CD4-positive, alpha-beta T cell (primary cell): ENCODE data around the gene MEI1. TPM values are rescaled to one million over a fixed set of nuclear protein-coding genes. Genes with fewer than 3 reads are reported as not detected.

ENCODE experiments used
- ATAC-seq: fragments of 200-7000 bp; cut with Tn5 transposase; one replicate; pipeline ENCODE4 v1.10.0; 2022; ENCODE audit warnings: mild to moderate bottlenecking; ENCODE audit not compliant: poor library complexity
- CTCF ChIA-PET: fragments of 350-600 bp; sonication (Branson Sonifier 250); formaldehyde crosslinking; loops from one replicate; lab custom pipeline; 2021; ENCODE audit warnings: antibody characterized with exemption, inconsistent platforms; lab: Charles Lee
- POLR2A ChIA-PET: fragments of 350-600 bp; sonication (Branson Sonifier 250); formaldehyde crosslinking; loops from one replicate; lab custom pipeline; 2021; ENCODE audit warnings: antibody characterized with exemption, inconsistent platforms; lab: Charles Lee
- DNase-seq, 14 experiments: peaks; one replicate each; pipeline ENCODE4 v3.0.0-alpha.2; 2013 to 2020; ENCODE audit warnings: mixed read lengths in 2 of 14
- H3K27ac ChIP-seq, 2 donors: one replicate each; pipeline versions ENCODE4 v1.5.1 to v1.7.0; 2013; ENCODE audit warnings: low read length in 2 of 2, low read depth in 1 of 2, mild to moderate bottlenecking in 1 of 2
- H3K27me3 ChIP-seq, 2 experiments: 1 replicate in 1 of 2; 2 replicates in 1 of 2; pipeline versions ENCODE4 v1.6.1 to v1.7.0; 2013; ENCODE audit warnings: low read length in 2 of 2, control low read depth in 1 of 2, mild to moderate bottlenecking in 1 of 2, moderate library complexity in 1 of 2; ENCODE audit not compliant: insufficient read depth in 2 of 2, control insufficient read depth in 1 of 2
- H3K36me3 ChIP-seq: one replicate; pipeline ENCODE4 v1.6.1; 2013; ENCODE audit warnings: low read length, control low read depth; ENCODE audit not compliant: insufficient read depth
- H3K4me1 ChIP-seq: one replicate; pipeline ENCODE4 v1.6.1; 2013; ENCODE audit warnings: low read length, control low read depth; ENCODE audit not compliant: insufficient read depth
- H3K4me3 ChIP-seq: one replicate; pipeline ENCODE4 v1.5.1; 2013; ENCODE audit warnings: mild to moderate bottlenecking, low read length, moderate library complexity
- H3K9me3 ChIP-seq, 2 experiments: 1 replicate in 1 of 2; 2 replicates in 1 of 2; pipeline versions ENCODE4 v1.6.1 to v1.7.0; 2013; ENCODE audit warnings: low read length in 2 of 2, mild to moderate bottlenecking in 2 of 2, control low read depth in 1 of 2, moderate library complexity in 1 of 2; ENCODE audit not compliant: control insufficient read depth in 1 of 2, insufficient read depth in 1 of 2
- H3K27ac Mint-ChIP-seq: one replicate; pipeline ENCODE4 v1.8.0; 2020; ENCODE audit warnings: mixed read lengths
- H3K27me3 Mint-ChIP-seq: one replicate; pipeline ENCODE4 v1.8.0; 2021; ENCODE audit warnings: mixed read lengths
- H3K36me3 Mint-ChIP-seq: one replicate; pipeline ENCODE4 v1.8.0; 2021; ENCODE audit warnings: low read depth, mixed read lengths
- H3K4me1 Mint-ChIP-seq: one replicate; pipeline ENCODE4 v1.8.0; 2021; ENCODE audit warnings: low read depth, mixed read lengths
- H3K4me3 Mint-ChIP-seq: one replicate; pipeline ENCODE4 v1.8.0; 2020; ENCODE audit warnings: mild to moderate bottlenecking, mixed read lengths
- H3K9me3 Mint-ChIP-seq: one replicate; pipeline ENCODE4 v1.8.0; 2020; ENCODE audit warnings: mixed read lengths
- CTCF ChIP-seq: fragments of 200-600 bp; IDR thresholded peaks from one replicate; pipeline ENCODE4 v1.8.0; 2022; ENCODE audit warnings: antibody characterized with exemption, mild to moderate bottlenecking
- intact Hi-C, 2 experiments: fragments of 100-400 bp; cut with DNase I in 1 of 2; cut with micrococcal nuclease in 1 of 2; formaldehyde crosslinking; loops; one replicate each; pipeline versions ENCODE4 v1.15.1 to v1.9.0; 2023 to 2025; cut with DNase I, micrococcal nuclease
- total RNA-seq, 174 experiments: library from RNA in 2 of 174; stranded (reverse) in 2 of 174; gene quantifications; one replicate each; pipeline ENCODE4 v1.2.3 and lab custom pipeline; 2021 to 2026

MEI1 gene
- total RNA-seq, 2 experiments from 2014 or later: 64.4 to 81.0 TPM

GRCh38 chr22:41841085-41841712 is 141.9 kb downstream of the MEI1 start:
- Histone ChIP-seq H3K9me3 (no peaks in the 10 kb centered on the region), H3K27me3 (no peaks in the 10 kb centered on the region), H3K4me1 (peaks cover 25% of the 10 kb centered on the region), H3K27ac (no peak overlapping the region), H3K4me3 (no peak overlapping the region), H3K36me3 (peaks cover 10% of the 10 kb centered on the region)
- ChIA-PET CTCF (interaction anchor here (1.5 to 2.2 kb wide), 2 partner anchors 9 to 16 kb away, joined by 5 read pairs; no protein-coding TSS in a partner anchor), POLR2A (interaction anchor here (7.2 kb wide), 1 partner anchor 8 kb away, joined by 41 read pairs; the partner anchor contains the start of gene SREBF2)
- Mint-ChIP-seq H3K27me3 (no peaks in the 10 kb centered on the region), H3K36me3 (peaks cover 17% of the 10 kb centered on the region), H3K4me3 (no peak overlapping the region), H3K27ac (no peak overlapping the region), H3K4me1 (peaks cover 75% of the 10 kb centered on the region), H3K9me3 (no peaks in the 10 kb centered on the region)
- ATAC-seq (no peak), DNase-seq (no peak)
- intact Hi-C loops: no loop called here
- TF ChIP-seq CTCF: no peak

- H3K27ac Mint-ChIP-seq: no peak overlapping the region
- TF ChIP-seq CTCF: no peak
- ATAC-seq (peak; percentile 41), DNase-seq (no peak)
- H3K9me3 ChIP-seq: no peaks in the 10 kb centered on the region
- H3K36me3 ChIP-seq: peaks cover 3% of the 10 kb centered on the region
- no peaks in the 10 kb centered on the region for H3K27me3 ChIP-seq
- H3K4me1 Mint-ChIP-seq: peaks cover 78% of the 10 kb centered on the region
- no peak overlapping the region for H3K4me3 ChIP-seq
- intact Hi-C loops: no loop called here
- H3K4me3 Mint-ChIP-seq: no peak overlapping the region
- POLR2A ChIA-PET: interaction anchor here (1.5 to 7.2 kb wide), 2 partner anchors 10 to 43 kb away, joined by 5 to 41 read pairs; partner anchors contain the start of genes CCDC134 and SREBF2
- no peak overlapping the region for H3K27ac ChIP-seq
- peaks cover 10% of the 10 kb centered on the region for H3K36me3 Mint-ChIP-seq
- CTCF ChIA-PET: interaction anchor here (0.7 to 2.7 kb wide), 5 partner anchors 10 to 82 kb away, joined by 3 to 8 read pairs (median 4); partner anchors contain the start of gene SREBF2
- no peaks in the 10 kb centered on the region for H3K27me3 Mint-ChIP-seq
- no peaks in the 10 kb centered on the region for H3K9me3 Mint-ChIP-seq
- peaks cover 36% of the 10 kb centered on the region for H3K4me1 ChIP-seq
Measured at GRCh38 chr22:41842996-41843970, 144.0 kb downstream of the MEI1 start.

- no peak for TF ChIP-seq CTCF
- Mint-ChIP-seq H3K4me3 (no peak overlapping the region), H3K27me3 (no peaks in the 10 kb centered on the region), H3K36me3 (peaks cover 5% of the 10 kb centered on the region), H3K27ac (peak overlapping the region; percentile 19), H3K4me1 (peaks cover 76% of the 10 kb centered on the region), H3K9me3 (no peaks in the 10 kb centered on the region)
- peaks cover 40% of the 10 kb centered on the region for H3K4me1 ChIP-seq
- ChIA-PET CTCF (interaction anchor here (0.9 to 2.7 kb wide), 3 partner anchors 10 to 97 kb away, joined by 3 to 8 read pairs (median 4); partner anchors contain the start of gene SREBF2), POLR2A (interaction anchor here (1.5 to 7.2 kb wide), 2 partner anchors 11 to 43 kb away, joined by 5 to 41 read pairs; partner anchors contain the start of genes CCDC134 and SREBF2)
- ATAC-seq (no peak), DNase-seq (no peak)
- no peak overlapping the region for H3K27ac ChIP-seq
- H3K4me3 ChIP-seq: no peak overlapping the region
- no peaks in the 10 kb centered on the region for H3K9me3 ChIP-seq
- H3K27me3 ChIP-seq: no peaks in the 10 kb centered on the region
- H3K36me3 ChIP-seq: peaks cover 3% of the 10 kb centered on the region
- intact Hi-C loops: no loop called here
Measured at GRCh38 chr22:41844036-41844435, 144.7 kb downstream of the MEI1 start.
